GM06990 (cell line): ENCODE measurements around the gene CALD1.

Source experiments
- DNase-seq: peaks from one replicate; pipeline ENCODE4 v3.0.0-alpha.2; 2011; ENCODE audit not compliant: insufficient read length; ENCODE audit errors: extremely low read depth
- H3K27me3 ChIP-seq: replicated peaks from 2 replicates; pipeline ENCODE4 v1.6.0; 2011; ENCODE audit warnings: low read length; ENCODE audit not compliant: control insufficient read depth, insufficient read depth
- H3K36me3 ChIP-seq: 2 replicates; pipeline ENCODE4 v1.5.1; 2011; ENCODE audit warnings: low read length; ENCODE audit not compliant: control insufficient read depth, insufficient read depth
- H3K4me3 ChIP-seq: replicated peaks from 2 replicates; pipeline ENCODE4 v1.5.1; 2011; ENCODE audit warnings: low read depth, mild to moderate bottlenecking, control low read depth, low read length
- TF ChIP-seq, protein P1 (sequence below): IDR thresholded peaks from 2 replicates; pipeline ENCODE4 v1.5.1; 2011; ENCODE audit warnings: low read length, control low read depth, mild to moderate bottlenecking, inconsistent platforms; ENCODE audit not compliant: insufficient read depth, poor library complexity, severe bottlenecking

CALD1 gene

DNA sequence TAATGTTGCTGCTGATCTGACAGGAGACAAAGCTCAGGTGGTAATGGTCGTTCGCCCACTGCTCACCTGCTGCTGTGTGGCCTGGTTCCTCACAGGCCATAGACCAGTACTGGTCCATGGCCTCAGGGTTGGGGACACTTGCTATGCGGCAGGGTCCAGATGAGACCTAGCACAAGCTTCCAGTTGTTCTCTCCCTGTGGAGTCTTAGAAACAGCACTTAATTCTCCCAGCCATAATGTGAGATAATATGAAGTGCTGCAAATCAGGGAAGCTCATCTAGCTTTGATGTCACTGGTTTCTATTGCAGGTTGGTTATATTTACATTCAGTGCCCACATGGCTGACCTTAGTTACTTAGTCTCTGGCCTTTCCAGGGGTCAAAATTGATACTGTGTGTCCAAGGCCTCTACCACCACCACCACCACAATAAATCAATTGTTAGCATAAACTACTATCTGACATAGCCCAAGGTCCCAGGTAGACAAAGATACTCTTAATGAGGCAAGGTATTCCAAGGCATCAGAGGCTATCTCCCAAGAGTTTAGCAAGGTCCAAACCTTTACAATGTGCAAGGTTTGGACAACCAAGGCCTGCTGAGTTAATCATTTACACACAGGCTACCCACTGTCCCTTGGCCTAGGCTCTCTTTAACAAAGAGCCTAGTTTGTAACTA lies 217.9 kb downstream of the CALD1 start:
- Histone ChIP-seq H3K4me3 (no peak overlapping the region), H3K27me3 (no peaks in the 10 kb centered on the region)

DNA sequence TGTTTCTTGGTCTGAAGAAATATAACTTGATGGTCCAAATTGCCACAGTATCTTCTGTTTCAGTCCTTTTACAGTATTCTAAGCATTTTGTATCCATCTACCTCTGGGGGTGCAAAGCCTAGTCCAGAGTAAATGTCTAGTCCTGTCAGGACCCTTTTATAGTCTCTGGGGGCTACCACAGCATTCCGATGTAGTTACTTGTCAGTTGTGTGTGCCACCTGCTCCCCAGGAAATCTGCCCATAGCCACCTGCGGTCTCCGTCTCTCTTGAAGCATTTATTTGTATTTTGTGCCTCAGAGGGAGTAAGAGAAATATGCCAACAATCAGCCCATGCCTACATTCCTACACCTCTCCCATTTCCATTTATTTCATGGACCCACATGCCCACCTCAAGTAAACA lies 219.7 kb downstream of the CALD1 start:
- Histone ChIP-seq H3K4me3 (no peak overlapping the region), H3K27me3 (no peaks in the 10 kb centered on the region), H3K36me3 (no peaks in the 10 kb centered on the region)
- TF ChIP-seq, protein P1, sequence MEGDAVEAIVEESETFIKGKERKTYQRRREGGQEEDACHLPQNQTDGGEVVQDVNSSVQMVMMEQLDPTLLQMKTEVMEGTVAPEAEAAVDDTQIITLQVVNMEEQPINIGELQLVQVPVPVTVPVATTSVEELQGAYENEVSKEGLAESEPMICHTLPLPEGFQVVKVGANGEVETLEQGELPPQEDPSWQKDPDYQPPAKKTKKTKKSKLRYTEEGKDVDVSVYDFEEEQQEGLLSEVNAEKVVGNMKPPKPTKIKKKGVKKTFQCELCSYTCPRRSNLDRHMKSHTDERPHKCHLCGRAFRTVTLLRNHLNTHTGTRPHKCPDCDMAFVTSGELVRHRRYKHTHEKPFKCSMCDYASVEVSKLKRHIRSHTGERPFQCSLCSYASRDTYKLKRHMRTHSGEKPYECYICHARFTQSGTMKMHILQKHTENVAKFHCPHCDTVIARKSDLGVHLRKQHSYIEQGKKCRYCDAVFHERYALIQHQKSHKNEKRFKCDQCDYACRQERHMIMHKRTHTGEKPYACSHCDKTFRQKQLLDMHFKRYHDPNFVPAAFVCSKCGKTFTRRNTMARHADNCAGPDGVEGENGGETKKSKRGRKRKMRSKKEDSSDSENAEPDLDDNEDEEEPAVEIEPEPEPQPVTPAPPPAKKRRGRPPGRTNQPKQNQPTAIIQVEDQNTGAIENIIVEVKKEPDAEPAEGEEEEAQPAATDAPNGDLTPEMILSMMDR = no peak
- DNase-seq = no peak

More for the DNA sequence above, 217.9 kb downstream of the CALD1 start:
- TF ChIP-seq, protein P1 = no peak
- DNase-seq = no peak
- H3K36me3 ChIP-seq = no peaks in the 10 kb centered on the region

DNA sequence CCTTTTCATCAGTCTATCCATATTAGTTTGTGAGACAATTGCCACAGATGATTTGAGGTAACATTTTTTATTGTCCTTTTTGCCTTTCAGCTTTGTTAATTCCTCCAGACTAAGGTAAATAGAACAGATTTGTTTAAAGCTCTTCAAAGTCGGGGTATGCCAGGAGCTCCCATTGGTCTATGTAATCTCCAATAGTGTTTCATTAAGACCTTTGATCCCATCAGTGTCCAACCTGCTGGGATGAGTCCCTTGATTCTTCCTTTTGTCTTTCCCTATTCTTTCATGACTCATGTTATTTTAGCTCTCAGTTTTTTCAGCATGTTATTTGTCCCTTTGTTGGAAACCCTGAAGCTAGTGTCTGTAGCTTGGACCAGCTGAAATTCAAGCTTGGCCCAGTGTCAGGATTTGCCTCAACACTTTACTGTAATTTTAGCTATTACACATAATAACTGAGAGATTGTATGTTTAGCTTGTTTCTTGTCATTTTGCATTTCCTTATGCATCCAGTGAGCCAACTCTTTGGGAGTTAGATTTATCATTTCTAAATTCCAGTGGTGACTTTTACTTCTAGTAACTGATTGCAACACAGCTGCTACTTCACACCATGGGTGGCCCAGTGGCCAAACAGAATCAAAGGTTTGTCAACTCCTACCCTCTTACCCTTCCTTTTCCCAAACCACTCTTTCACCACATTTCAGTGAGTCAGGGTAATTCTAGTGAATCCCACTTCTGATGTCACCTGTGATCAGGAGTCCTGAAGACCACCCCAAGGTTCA lies 222.1 kb downstream of the CALD1 start:
- H3K36me3 ChIP-seq = no peaks in the 10 kb centered on the region
- TF ChIP-seq, protein P1 = no peak
- no peak overlapping the region for H3K4me3 ChIP-seq
- H3K27me3 ChIP-seq = no peaks in the 10 kb centered on the region
- no peak for DNase-seq

DNA sequence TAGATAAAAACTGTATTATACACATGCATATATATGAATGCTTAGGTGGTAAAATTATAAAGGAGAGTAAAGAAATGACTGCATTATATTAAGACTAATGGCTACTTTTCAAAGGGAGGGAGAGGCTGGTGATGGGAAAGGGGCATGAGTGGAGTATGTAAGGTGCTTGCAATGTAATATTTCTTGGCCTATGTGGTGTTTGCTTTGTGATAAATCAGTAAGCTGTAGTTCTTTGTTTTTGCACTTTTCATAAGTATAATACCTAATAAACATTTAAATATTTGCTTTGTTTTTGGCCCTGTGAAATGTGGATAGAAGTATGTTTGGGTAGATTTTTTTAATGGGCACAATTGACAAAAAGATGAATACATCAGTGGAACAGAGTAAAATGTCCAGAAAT lies 232.8 kb downstream of the CALD1 start:
- TF ChIP-seq, protein P1 = no peak
- H3K27me3 ChIP-seq = no peaks in the 10 kb centered on the region
- no peak overlapping the region for H3K4me3 ChIP-seq
- no peaks in the 10 kb centered on the region for H3K36me3 ChIP-seq
- no peak for DNase-seq
